ENCODE data around the gene COIL.
"Not testable (repeated sequence)": the region's sequence is repeated elsewhere in the genome, so short reads cannot be mapped to it uniquely, and the experiment has no call there.

Gene COIL

GRCh38 chr17:56977673-56978395 is 17.0 kb upstream of the COIL start, which contains the start of gene SCPEP1:
SCPEP1 (plus strand) TSS chr17:56978131; CDS start chr17:56978160, 29 bp downstream.
- DNase-seq (ENCODE audit: low spot score), result peak; percentile 76

- no peak for DNase-seq (ENCODE audit: low spot score)
Measured at GRCh38 chr17:56976941-56977608, 16.2 kb upstream of the COIL start.

- DNase-seq (ENCODE audit: low spot score), result no peak
Measured at GRCh38 chr17:56975656-56976055, 14.8 kb upstream of the COIL start.

DNA sequence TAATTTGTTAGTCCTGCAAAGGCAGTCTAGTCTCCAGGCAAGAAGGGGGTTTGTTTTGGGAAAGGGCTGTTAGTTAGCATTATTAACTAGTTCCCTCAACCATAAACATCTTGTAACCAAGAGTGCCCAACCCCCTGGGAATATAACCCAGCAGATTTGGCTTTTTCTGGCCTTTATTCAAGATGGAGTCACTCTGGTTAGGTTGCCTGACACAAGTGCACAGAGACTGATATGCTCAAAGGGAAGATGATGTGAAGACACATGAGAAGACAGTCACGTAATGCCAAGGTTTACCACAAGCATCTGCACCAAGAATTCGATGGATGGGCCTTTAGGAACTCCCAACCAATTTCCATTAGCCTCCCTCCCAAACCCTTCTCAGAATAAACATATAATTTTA is 13.2 kb upstream of the COIL start:
- no peak for DNase-seq (ENCODE audit: low spot score)

GRCh38 chr17:56973520-56973919 is 12.7 kb upstream of the COIL start:
- DNase-seq (ENCODE audit: low spot score), result no peak

DNA sequence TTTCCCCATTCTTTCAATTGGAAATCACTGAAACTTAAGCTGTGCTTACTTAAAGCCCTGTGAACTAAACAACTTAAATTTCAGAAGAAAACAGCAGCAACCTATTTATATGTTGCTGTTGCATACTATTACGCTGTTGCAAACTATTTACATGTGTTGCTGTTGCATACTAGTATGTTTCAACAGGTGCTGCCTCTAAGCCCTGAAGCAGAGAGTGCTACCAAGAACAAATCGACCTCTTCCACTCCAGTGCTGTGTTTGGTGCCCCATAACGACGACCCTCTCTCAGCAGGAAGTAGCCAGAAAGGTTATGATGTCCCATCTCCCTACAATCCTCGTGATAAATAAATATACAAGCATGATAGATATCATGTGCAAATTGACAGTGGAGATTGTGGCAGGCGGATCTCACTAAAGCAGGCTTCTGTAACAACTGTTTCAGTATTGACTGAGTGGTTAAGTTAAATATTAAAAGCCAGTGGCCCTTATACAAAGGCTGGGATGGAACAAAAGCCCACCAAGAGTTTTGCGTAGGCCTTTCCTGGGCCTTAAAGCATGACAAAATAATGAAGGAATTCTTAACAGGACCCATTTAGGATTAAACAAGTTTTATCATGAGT is 11.4 kb upstream of the COIL start:
- DNase-seq (ENCODE audit: low spot score), result no peak

- no peak for DNase-seq (ENCODE audit: low spot score)
Measured at GRCh38 chr17:56970974-56971373, 10.1 kb upstream of the COIL start.

GRCh38 chr17:56966338-56966737 is 5.5 kb upstream of the COIL start:
- DNase-seq (ENCODE audit: low spot score), result no peak

DNA sequence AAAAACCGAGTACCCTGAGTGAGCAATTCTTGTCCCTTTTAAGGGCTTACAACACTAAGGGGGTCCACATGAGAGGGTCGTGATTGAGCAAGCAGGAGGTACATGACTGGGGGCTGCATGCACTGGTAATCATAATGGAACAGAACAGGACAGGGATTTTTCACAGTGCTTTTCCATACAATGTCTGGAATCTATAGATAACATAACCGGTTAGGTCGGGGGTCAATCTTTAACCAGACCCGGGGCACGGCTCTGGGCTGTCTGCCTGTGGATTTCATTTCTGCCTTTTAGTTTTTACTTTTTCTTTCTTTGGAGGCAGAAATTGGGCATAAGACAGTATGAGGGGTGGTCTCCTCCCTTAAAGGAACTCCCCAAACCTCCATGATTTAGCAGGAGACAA is 4.8 kb upstream of the COIL start:
- not testable (repeated sequence) for DNase-seq (ENCODE audit: low spot score)

DNA sequence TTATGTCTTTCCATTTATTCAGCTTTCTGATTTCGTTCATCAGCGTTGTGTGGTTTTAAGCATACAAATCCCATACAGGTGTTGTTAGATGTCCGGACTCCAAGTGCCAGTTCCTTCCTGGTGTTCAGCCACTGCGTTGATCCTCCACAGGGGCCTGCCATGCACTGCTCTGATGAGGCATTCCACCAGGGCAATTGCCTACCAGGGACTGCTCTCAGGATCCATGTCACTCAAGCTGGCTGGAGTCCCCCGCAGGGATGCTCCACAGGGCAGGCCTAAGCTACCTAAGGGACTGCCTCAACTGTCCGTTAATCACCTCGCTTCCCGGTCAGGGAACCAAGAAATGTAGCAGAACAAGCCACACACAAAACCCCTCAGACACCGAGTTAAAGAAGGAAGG is 4.4 kb upstream of the COIL start:
- not testable (repeated sequence) for DNase-seq (ENCODE audit: low spot score)

- no peak for DNase-seq (ENCODE audit: low spot score)
Measured at GRCh38 chr17:56956992-56957391, 3.9 kb downstream of the COIL start.

- DNase-seq (ENCODE audit: low spot score), result no peak
Measured at GRCh38 chr17:56949595-56949994, 11.3 kb downstream of the COIL start.

- DNase-seq (ENCODE audit: low spot score), result no peak
Measured at GRCh38 chr17:56948491-56948890, 12.4 kb downstream of the COIL start.

DNA sequence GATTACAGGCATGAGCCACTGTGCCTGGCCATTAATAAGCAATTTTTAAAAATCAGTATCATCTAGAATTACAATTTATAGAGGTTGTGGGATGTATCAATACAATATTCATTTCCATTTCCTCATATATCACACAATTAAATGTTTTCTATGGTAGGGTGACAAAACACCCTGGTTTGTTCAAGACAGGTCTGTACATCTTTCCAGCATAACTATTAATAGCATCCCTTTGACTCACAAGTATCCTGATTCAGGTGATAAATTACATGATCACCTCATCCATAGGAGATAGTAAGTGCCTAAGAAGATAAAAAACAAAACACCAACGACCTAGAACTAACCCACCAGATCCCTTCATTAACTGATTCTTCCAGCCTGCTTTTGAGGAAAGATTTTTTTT is 13.1 kb downstream of the COIL start:
- no peak for DNase-seq (ENCODE audit: low spot score)

DNA sequence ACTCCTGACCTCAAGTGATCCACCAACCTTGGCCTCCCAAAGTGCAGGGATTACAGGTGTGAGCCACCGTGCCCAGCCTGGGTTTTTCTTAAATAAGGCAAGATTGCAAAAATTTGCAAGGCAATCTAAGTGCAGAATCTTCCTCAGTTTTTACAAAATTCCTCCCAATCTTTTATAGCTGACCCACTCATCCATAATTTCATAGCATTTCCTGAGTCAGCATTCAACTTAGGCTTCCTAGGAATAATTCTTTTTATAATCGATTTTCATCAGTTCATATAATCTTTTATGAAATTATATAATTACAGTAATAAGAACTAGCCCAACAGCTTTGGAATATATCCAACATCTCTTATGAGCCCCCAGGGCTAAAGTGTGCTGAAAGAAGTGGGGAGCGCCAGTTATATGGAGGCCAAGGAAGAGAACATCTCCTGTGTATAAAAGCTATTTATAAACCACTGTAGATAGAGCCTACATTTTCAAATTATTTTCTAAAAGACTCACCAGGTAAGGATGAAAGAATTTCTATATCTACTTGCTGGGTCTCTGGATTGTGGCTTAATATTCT is 14.8 kb downstream of the COIL start:
- DNase-seq (ENCODE audit: low spot score), result no peak

DNA sequence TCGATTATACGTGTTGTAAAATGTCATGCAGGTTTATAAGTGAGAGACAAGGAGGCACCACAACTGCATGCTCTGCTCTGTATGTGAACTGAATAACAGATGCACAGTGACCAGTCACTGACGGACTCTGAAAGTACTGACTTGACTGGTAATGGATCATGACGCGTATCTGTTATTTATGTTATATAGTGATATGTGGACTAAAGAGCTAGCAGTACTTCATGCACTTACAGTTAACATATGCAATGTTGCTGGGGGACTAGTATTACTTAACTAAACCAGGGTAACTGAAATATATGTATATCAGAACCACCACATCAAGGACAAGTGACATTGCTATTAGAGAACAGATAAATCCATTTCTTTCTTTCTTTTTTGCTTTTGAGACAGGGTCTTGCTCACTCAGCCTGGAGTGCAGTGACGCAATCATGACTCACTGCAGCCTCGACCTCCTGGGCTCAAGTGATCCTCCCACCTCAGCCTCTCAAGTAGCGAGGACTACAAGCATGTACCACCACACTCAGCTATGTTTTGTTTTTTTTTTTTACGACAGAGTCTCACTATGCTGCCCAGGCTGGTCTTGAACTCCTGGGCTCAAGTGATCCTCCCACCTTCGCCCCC is 17.2 kb downstream of the COIL start:
- DNase-seq (ENCODE audit: low spot score), result no peak

GRCh38 chr17:56939869-56940484 is 20.9 kb downstream of the COIL start:
- DNase-seq (ENCODE audit: low spot score), result peak; percentile 64

DNA sequence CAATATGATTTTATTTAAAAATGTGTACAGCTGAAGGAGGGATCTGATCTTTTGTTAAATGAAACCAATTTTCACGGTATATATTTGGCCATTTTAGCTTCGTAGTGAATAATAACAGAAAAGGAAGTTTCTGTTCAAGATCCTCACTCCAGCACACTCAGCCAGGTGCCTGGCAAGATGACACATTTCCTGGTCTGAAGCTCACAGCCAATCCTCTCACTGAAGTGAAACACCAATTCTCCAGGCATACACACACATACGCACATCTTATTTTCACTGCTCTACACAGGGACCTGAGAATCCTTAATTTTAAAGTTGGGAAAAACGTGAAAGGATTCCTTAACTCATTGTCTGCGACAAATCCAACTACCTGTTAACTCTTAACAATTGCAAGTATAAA is 22.6 kb downstream of the COIL start:
- not testable (repeated sequence) for DNase-seq (ENCODE audit: low spot score)

DNA sequence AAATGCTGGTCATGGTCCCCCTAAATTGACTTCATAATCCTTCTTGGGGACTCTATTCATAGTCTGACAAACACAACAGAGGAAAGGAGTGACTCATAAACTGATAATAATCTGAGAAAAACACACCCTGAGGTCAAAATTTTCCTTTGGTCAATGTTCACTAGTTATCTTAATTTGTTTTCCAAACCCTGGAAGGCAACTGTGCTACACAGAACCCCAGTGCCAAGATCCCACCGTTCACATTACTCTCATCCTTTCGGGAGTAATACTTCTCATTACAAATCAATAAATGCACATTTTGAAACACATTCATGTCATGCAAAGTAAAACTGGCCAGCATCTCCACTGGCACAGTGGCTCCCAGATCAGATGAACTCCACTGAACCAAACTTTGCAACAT is 23.2 kb downstream of the COIL start:
- DNase-seq (ENCODE audit: low spot score), result no peak

DNA sequence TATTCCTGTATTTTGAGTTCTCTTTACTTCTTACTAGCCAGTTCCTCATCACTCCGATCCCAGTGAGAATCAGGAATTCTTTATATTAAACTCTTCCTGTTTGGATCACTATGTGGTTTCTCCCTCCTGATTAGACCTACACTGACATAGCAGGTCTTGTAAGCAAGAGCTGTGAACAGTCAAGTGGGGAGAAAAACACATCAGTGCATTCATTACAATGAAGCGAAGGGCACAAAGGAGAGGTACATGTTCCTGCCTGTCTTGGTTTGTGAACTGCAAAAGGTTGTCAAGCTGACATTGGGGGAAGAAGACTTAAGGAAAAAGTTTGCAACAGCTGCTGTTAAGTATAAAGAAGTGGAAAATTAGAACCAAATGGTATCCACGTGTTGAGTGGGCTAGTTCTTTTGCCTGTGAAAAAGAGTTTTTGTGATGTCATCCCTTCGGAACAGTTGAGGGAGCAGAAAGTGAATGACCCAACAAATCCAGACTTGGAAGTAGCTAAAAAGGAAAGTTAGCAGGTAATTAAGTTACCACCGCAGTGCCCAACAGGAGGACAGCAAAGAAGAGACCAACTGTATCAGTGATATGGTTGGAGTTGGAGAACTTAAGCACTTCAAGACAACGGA is 24.0 kb downstream of the COIL start:
- DNase-seq (ENCODE audit: low spot score), result no peak

DNA sequence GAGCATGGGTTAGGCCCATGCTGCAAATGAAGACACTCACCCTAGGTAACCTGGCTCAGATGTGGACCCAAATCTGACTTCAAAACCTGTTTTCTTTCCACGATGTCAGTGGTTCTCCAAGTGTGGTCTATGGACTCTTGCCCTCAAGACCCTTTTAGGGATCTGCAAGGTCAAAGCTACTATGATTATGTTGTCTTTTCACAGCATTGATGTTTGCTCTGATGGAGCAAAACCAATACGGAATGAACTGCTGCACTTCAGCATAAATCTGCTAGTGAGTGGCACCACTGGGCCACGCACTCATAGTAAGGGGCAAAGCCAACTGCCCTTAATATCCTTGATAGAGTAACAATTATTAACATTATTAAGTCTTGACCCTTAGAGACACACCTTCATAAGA is 25.4 kb downstream of the COIL start:
- DNase-seq (ENCODE audit: low spot score), result no peak

GRCh38 chr17:56934280-56934679 is 26.6 kb downstream of the COIL start:
- DNase-seq (ENCODE audit: low spot score), result no peak
